Inferior parietal cortex (tissue), 1 donor: Measurements from ENCODE around the gene CACNA2D1.
"Not testable (repeated sequence)": the region's sequence is repeated elsewhere in the genome, so short reads cannot be mapped to it uniquely, and the experiment has no call there.

Experiments used
- DNase-seq: peaks from one replicate; pipeline ENCODE4 v3.0.0-alpha.2; 2016; ENCODE audit errors: extremely low spot score

The CACNA2D1 gene

DNA sequence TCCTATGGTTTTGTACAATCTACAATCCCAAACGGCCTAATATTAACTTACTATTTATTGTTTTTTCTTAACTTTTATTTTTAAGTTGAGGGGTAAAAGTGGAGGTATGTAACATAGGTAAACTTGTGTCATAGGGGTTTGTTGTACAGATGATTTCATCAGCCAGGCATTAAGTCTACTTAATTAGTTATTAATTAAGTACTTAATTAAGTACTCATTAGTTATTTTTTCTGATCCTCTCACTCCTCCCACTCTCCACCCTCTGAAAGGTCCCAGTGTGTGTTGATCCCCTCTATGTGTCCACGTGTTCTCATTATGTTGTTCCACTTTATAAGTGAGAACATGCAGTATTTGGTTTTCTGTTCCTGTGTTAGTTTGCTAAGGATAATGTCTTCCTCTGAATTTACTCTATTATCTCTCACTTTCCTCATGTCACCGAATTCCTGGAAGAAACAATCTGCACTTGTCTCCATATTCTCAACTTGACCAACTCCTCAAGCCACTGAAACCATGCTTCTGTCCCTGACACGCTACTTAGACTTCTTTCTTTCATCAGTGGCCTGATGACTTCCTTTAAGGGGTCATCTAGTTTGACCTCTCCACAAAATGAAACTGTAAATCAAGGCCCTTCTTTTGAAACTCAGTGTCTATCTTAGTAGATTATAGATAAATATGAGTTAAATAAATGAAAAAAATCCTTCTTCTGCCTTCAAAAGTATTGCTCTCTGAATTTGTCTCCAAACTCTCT lies 9.1 kb downstream of the CACNA2D1 start:
- DNase-seq = no peak

DNA sequence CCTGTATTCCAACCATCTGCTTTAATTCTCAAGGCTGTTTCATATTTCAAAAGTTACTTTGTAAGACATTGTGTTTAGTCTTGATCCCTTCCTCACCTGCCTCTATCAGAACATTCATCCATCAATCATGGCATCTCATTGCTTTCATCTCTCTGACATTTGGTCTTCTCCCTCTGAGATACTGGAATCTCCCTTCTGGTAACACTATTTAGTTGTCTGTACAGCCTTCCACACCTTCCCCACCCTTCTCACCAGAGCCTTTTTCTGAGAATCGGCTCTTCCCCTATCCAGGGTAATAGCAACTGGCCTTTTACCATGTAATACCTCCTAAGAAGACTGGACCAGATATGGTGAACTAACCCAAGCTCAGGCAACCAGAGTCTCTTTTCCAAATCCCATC lies 10.1 kb downstream of the CACNA2D1 start:
- no peak for DNase-seq

- DNase-seq = not testable (repeated sequence)
Measured at GRCh38 chr7:82432743-82433142, 10.8 kb downstream of the CACNA2D1 start.

DNA sequence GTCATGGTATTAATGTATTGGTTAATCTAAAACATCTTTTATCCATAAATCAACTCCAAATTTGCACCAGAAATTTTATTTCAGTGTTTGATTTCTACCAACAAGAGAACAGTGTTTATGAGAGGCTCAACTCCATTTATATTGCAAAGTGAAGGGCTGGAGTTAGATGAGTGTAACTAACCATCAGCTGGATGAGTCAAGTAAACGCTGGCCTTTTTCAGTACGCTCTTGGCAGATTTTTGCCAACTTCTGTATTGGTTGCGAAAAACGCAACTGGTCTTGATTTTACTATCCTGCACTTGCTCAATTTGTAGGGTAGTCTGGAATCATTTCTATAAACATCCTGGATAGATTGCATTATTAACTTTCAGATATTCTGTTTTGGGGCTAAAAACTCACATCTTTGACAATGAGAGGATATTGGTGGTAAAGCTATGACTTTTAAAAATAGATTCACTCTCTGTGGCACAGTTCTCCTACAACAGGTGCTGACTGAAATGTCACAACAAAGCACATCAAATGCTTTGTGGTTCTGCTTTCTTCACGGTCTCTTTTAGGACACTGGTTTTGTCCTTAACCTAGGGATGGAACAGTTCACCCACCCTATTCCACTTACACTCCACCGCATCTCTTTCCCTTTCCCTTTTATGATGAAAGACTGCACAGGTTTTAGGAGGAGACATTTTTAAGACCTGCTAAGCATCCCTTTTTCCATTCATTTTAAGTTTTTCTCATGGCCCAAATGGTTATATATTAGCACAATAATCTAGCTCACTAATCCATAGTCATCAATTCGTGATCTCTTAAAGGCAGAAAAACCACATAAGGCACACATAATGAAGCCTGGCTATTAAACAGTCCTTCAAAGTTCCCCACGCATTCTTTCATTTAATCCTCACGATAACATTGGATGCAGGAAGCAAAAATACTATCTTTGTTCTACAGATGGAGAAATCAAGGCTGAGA lies 12.8 kb downstream of the CACNA2D1 start:
- DNase-seq = no peak

- DNase-seq = no peak
Measured at GRCh38 chr7:82429408-82429807, 14.2 kb downstream of the CACNA2D1 start.

- no peak for DNase-seq
Measured at GRCh38 chr7:82428186-82428961, 15.2 kb downstream of the CACNA2D1 start.

DNA sequence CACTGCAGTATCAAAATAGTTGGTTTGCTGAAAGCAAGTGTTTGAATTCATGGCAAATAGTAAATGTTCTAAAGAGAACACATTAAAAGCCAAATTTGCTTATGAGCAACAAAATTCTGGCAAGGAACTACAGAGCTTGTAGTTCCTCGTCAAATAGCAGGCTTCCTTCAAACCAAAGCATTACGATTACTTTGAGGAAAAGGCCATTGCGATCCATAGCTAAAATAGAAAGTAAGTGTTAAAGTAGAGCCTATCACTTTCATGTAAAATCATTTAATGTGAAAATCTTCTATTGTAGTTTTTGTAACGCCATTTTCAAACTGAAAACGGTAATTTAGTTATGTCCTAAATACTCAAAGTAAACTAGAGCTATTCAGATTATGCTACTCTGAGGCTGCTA lies 20.1 kb downstream of the CACNA2D1 start:
- peak; percentile 51 for DNase-seq

DNA sequence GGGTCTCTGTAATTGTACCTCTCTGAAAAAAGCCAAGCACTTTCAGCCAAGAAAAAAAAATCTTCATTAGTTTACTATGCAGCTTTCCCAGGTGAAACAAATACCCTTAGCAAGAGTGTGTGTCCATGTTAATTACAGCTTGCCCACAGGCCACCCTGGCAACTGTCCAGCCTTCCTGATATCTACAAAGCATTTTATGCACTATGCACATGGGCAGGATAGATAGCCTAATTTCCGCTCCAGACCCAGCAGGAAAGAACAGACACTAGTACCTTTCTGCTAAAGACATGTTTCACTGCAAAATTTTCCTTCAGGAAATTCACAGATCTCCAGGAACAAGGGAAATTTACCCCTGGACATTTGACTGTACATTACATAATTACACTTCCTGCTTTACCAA lies 24.4 kb downstream of the CACNA2D1 start:
- DNase-seq = no peak

GRCh38 chr7:82417898-82418297 lies 25.7 kb downstream of the CACNA2D1 start:
- no peak for DNase-seq

DNA sequence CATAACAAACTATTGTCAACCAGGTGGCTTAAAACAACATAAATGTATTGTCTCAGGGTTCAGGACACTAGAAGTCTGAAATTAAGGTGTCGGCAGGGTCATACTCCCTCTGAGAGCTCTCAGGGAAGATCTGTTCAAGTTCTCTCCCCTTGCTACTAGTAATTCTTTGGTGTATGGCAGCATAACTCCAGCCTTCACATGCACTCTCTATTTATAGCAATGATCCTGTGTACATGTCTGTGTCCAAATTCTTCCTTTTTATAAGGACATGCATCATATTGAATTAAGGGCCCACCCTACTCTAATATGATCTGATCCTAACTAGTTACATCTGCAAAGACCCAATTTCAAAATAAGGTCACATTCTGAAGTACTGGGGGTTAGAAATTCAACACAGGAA lies 27.2 kb downstream of the CACNA2D1 start:
- DNase-seq = no peak

DNA sequence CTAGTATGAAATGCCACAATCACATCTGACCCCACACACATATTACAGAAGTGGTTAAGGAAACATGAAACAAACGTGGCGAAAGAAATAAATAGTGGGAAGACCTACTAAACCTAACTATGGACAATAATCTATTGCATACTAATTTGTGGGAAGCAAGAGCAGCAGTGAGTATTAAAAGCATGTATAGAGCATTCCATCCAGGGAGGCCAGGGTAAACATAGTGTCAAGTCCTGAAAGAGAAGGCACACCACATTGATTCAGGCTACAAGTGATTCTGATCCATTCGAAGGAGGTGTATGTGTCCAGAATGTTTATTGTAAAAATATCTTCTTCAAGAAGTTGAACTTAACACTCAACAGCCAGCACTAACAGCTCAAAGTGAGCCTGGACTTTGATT lies 29.2 kb downstream of the CACNA2D1 start:
- no peak for DNase-seq

DNA sequence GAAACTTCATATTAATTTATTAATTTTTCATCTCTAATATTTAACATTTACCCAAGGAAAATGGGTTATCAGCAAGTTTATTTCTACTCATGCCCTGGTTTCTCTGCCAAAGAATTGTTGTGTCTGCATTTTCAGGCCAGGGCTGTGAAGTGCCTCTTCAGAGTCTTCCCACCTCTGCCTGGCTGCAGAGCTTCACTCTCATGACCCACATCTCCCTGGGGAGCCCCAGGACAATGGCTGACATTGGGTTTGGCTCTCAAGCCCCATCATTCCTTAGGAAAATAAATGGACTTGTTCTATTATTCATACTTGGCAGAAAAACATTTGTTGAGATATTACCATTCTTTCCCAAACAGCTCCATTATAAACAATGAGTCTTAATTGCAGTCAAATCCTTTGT lies 30.3 kb downstream of the CACNA2D1 start:
- DNase-seq = no peak

DNA sequence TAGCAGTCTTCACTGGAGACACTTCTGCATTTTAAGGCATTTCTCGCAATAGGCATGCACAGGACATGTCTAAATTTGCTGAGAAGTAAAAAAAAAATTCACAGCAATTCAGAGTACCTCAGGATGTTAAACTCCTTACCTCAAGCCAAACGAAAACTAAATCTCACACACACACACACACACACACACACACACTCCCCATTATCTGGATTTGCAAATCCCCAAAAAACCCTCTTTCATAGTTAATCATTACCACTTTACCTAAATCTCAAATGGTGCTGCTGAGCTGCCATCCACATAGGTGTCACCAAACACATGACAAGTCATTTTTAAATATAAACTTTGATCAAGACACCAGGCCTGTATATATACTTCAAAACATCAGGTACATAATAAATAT lies 31.8 kb downstream of the CACNA2D1 start:
- DNase-seq = no peak

DNA sequence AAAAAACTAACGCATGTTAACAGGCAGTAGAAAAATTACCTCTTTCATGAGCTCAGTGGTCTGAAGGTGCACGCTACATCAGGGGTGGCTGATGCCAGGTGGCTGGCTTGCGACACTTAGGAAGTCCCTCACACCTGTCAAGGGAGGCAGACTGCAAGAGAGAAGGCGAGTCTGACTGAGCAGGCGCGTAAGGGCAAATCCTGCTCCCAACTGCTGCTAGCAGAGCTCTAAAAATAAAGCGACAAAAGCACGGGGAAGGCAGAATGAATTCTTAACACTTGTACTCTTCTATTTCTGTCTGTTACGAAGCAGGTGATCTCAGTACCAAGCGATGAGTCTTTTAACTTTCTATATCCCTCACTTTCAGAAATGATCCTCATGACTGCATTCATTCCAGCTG lies 33.1 kb downstream of the CACNA2D1 start:
- DNase-seq = peak; percentile 66

DNA sequence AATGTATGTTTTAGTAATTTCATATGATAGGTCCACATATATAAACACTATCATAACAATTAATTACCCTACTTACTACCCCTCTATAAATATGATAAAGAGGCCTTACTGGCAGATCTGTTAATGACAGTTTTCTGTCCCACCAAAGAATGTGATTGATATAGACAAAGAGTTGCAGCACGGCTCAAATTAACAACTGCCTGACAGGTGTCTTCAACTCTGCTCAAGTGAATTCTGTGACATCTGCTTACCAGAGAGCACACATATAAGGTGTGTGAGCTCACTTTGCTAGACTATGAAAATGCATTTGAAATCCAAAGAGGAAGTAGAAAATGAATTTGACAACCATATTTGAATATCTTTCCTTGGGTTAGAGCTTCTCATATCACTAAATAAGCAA lies 36.6 kb downstream of the CACNA2D1 start:
- DNase-seq = no peak

GRCh38 chr7:82405301-82405700 lies 38.3 kb downstream of the CACNA2D1 start:
- DNase-seq = no peak

- DNase-seq = no peak
Measured at GRCh38 chr7:82404652-82405051, 38.9 kb downstream of the CACNA2D1 start.

GRCh38 chr7:82404094-82404493 lies 39.5 kb downstream of the CACNA2D1 start:
- DNase-seq = no peak

- DNase-seq = no peak
Measured at GRCh38 chr7:82397879-82398524, 45.6 kb downstream of the CACNA2D1 start.

GRCh38 chr7:82396343-82396742 lies 47.2 kb downstream of the CACNA2D1 start:
- no peak for DNase-seq

- no peak for DNase-seq
Measured at GRCh38 chr7:82395147-82395546, 48.4 kb downstream of the CACNA2D1 start.

GRCh38 chr7:82393840-82394220 lies 49.7 kb downstream of the CACNA2D1 start:
- no peak for DNase-seq
